ENCODE measurements around the gene ERGIC1. TPM values are rescaled to one million over a fixed set of nuclear protein-coding genes. Genes with fewer than 3 reads are reported as not detected.
"Not testable (repeated sequence)": the region's sequence is repeated elsewhere in the genome, so short reads cannot be mapped to it uniquely, and the experiment has no call there.

ERGIC1 gene
- polyA plus RNA-seq, 1 experiment, result 137 TPM

- Histone ChIP-seq H3K27ac (ENCODE audit: low read depth, low read length) (no peak overlapping the region), H3K4me3 (ENCODE audit: low read depth, low read length) (no peak overlapping the region), H3K27me3 (ENCODE audit: control insufficient read depth, insufficient read depth, low read length) (no peaks in the 10 kb centered on the region), H3K9me3 (ENCODE audit: control insufficient read depth, insufficient read depth, low read length) (no peaks in the 10 kb centered on the region)
- DNase-seq (ENCODE audit: low read depth, low spot score), result no peak
- CTCF ChIA-PET, result interaction anchor here (1.2 kb wide), 1 partner anchor 179 kb away, joined by 3 read pairs; no protein-coding TSS in a partner anchor
- POLR2A ChIA-PET, result no interaction called here
- TF ChIP-seq CTCF (IDR thresholded peaks at IDR 0.05; ENCODE audit: low read depth, low read length), result no peak
Observed at GRCh38 chr5:172895549-172895948, 61.5 kb downstream of the ERGIC1 start.

DNA sequence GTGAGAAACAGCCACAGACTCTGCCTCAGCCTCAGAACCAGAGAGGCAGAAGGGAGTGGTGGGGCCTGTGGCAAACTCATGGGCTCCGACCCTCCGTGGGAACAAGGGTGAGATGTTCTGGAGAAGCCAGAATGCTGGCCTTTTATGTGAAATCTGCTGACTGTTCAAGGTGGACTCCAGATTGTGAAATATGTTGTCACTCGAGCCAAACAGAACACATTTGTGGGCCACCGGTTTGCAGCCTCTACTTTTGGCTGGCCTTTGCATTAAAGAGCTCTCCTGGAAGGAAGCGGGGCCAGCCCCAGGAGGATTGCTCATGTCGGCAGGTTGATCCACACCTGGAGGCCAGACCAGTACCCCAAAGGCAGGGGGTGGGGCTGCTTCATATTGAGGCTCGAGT, 62.4 kb downstream of the ERGIC1 start:
- DNase-seq (ENCODE audit: low read depth, low spot score), result no peak
- Histone ChIP-seq H3K27me3 (ENCODE audit: control insufficient read depth, insufficient read depth, low read length) (no peaks in the 10 kb centered on the region), H3K27ac (ENCODE audit: low read depth, low read length) (peak overlapping the region; percentile 99), H3K4me3 (ENCODE audit: low read depth, low read length) (no peak overlapping the region), H3K9me3 (ENCODE audit: control insufficient read depth, insufficient read depth, low read length) (no peaks in the 10 kb centered on the region)
- CTCF ChIA-PET, result no interaction called here
- TF ChIP-seq CTCF (IDR thresholded peaks at IDR 0.05; ENCODE audit: low read depth, low read length), result no peak
- POLR2A ChIA-PET, result no interaction called here

DNA sequence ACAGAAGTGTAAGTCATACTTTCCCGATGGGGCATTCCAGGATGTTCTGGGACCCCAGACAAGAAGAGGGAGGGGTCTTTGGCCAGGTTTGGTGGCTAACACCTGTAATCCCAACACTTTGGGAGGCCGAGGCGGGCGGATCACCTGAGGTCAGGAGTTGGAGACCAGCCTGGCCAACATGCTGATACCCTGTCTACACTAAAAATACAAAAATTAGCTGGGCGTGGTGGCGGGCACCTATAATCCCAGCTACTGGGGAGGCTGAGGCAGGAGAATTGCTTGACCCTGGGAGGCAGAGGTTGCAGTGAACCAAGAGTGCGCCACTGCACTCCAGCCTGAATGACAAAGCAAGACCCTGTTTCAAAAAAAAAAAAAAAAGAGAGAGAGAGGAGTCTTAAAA, 63.0 kb downstream of the ERGIC1 start:
- H3K9me3 ChIP-seq (ENCODE audit: control insufficient read depth, insufficient read depth, low read length), result not testable (repeated sequence)
- CTCF ChIA-PET, result interaction anchor here (1.6 to 2.5 kb wide), 2 partner anchors 52 to 183 kb away, joined by 3 to 10 read pairs; no protein-coding TSS in a partner anchor

DNA sequence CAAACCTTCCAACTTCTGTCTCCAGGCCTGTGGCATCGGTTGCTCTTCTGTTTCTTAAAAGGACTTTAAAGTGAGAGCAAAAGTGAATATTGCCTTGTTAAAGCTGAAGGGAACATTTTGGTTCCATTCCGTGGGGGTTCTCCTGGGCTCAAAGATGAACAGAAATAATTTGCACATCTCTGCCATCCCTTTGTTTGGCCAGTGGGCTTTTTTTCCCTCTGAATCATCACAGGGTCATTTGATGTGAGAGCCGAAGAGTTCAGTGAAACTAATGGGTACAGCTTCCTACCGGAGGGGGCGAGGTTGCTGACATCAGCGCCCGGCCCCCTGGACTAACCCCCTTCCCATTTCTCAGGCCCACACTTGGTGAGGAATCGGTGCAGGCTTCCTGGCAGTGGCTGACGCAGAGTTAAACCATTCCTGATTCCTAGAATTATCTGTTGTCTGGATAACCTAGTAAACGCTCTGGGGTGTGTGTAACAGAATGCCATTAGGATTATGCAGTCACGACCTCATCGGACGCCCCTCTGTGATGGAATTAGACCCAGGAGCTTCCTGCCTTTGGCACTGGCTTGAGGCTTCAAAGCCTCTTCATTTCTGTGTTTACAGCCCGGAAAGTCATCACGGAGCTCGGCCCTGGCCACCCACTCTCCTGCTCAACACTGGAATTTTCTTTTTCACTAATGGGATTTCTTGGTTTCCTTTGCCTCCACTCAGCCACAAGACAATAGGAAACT, 63.6 kb downstream of the ERGIC1 start:
- peak; percentile 83 for DNase-seq (ENCODE audit: low read depth, low spot score)
- H3K27me3 ChIP-seq (ENCODE audit: control insufficient read depth, insufficient read depth, low read length), result no peaks in the 10 kb centered on the region
- CTCF ChIA-PET, result interaction anchor here (0.5 to 2.5 kb wide), 5 partner anchors 51 to 870 kb away, joined by 3 to 10 read pairs (median 6); no protein-coding TSS in a partner anchor
- TF ChIP-seq CTCF (IDR thresholded peaks at IDR 0.05; ENCODE audit: low read depth, low read length), result no peak
- POLR2A ChIA-PET, result interaction anchor here (0.5 to 2.0 kb wide), 10 partner anchors 10 to 133 kb away, joined by 3 to 15 read pairs (median 4); partner anchors contain the start of gene DUSP1
- H3K4me3 ChIP-seq (ENCODE audit: low read depth, low read length), result no peak overlapping the region
- H3K9me3 ChIP-seq (ENCODE audit: control insufficient read depth, insufficient read depth, low read length), result no peaks in the 10 kb centered on the region
- H3K27ac ChIP-seq (ENCODE audit: low read depth, low read length), result peak overlapping the region; percentile 99

More for the DNA sequence above, 63.0 kb downstream of the ERGIC1 start:
- POLR2A ChIA-PET, result interaction anchor here (0.6 to 2.0 kb wide), 8 partner anchors 9 to 133 kb away, joined by 3 to 15 read pairs (median 3); partner anchors contain the start of gene DUSP1
- not testable (repeated sequence) for DNase-seq (ENCODE audit: low read depth, low spot score); H3K27me3 ChIP-seq (ENCODE audit: control insufficient read depth, insufficient read depth, low read length); H3K4me3 ChIP-seq (ENCODE audit: low read depth, low read length)
- H3K27ac ChIP-seq (ENCODE audit: low read depth, low read length), result peak overlapping the region; percentile 99

DNA sequence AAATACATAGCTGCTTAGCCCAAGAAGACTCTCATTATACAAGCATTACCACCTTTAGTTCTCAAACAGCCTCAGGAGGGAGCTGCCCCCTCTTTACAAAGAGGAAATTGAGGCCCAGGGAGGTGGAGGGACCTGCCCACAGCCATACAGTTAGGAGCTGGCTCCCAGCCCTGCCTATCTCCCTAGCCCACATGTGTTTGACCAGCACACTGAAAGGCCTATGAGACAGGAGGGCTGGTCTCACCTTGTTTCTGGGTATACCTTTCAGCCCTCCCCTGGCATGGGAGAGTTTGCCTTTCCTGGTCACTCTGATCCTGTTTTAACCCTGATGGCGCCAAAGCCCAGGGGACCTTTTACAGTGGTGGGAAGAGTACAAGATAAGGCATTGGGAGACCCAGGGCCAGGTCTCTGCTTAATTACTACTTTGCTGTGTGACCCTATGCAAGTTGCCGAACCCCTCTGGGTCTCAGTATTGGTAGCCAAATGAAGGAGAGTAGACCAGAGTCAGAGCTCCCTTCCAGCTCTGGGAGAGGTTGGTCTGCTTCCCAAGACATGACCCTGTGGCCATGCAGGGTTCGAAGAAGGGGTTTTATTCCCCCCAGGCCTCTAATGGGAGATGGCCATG, 64.3 kb downstream of the ERGIC1 start:
- H3K9me3 ChIP-seq (ENCODE audit: control insufficient read depth, insufficient read depth, low read length), result no peaks in the 10 kb centered on the region
- DNase-seq (ENCODE audit: low read depth, low spot score), result no peak
- CTCF ChIA-PET, result interaction anchor here (0.5 to 2.5 kb wide), 6 partner anchors 50 to 871 kb away, joined by 3 to 10 read pairs (median 4); no protein-coding TSS in a partner anchor
- POLR2A ChIA-PET, result interaction anchor here (0.5 to 2.0 kb wide), 9 partner anchors 11 to 133 kb away, joined by 3 to 15 read pairs (median 4); partner anchors contain the start of gene DUSP1
- H3K27ac ChIP-seq (ENCODE audit: low read depth, low read length), result peak overlapping the region; percentile 99
- H3K27me3 ChIP-seq (ENCODE audit: control insufficient read depth, insufficient read depth, low read length), result no peaks in the 10 kb centered on the region
- TF ChIP-seq CTCF (IDR thresholded peaks at IDR 0.05; ENCODE audit: low read depth, low read length), result no peak
- H3K4me3 ChIP-seq (ENCODE audit: low read depth, low read length), result no peak overlapping the region

All from AG04450 (cell line).